Stimulated activated CD4-positive, alpha-beta T cell treated with anti-CD3 and anti-CD28 coated beads, TNF-alpha, amount 100 ng/mL, for 24 hours (primary cell): Measurements from ENCODE around the gene AFDN.

Experiments used
- DNase-seq, 3 experiments: peaks; one replicate each; pipeline ENCODE4 v3.0.0-alpha.2; 2020; ENCODE audit warnings: low read depth in 3 of 3

Gene AFDN

GRCh38 chr6:167980911-167981580 is 154.3 kb downstream of the AFDN start:
- DNase-seq = no peak

DNA sequence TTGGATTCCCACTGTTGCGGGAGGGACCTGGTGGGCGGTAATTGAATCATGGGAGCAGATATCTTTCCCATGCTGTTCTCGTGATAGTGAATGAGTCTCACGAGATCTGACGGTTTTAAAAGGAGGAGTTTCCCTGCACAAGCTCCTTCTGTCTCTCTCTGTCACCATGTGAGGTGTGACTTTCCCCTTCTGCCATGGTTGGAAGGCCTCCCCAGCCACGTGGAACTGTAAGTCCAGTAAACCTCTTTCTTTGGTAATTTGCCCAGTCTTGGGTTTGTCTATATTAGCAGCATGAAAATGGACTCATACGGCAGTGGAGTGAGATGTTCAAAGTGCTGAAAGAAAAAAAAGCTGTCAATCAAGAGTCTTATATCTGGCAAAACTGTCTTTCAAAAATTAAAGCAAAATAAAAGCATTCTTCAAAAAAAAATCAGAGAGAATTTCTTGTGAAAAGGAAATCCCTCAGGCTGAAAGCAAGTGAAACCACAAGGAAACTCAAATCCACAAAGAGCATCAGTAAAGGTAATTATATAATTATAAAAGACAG is 155.3 kb downstream of the AFDN start:
- DNase-seq = no peak

- no peak for DNase-seq
Measured at GRCh38 chr6:167984144-167984719, 157.5 kb downstream of the AFDN start.

DNA sequence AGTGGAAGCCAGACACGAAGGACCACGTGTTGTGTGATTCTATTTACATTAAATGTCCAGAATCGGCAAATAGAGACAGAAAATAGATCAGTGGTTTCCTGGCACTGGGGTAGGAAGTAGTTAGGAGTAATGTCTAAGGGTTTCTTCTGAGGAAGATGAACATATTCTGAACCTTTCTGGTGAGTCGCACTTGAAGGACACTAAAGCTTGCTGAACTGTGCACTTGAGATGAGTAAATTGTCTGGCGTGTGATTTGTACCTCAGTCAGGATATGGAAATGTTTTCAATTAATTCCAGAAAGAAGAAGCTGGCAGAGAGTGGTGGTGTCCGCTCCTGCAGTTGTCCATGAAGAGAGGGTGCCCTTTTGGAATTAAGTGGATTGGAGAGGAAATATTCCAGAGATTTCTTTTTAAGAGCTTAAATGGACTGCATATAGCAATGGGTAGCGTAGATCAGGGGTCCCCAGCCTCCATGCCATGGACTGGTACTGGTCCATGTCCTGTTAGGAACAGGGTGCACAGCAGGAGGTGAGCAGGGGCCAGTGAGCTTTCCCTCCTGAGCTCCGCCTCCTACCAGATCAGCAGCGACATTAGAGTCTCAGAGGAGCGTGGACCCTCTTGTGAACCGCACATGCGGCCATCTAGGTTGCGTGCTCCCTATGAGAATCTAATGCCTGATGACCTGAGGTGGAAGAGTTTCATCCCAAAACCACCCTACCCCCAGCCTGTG is 158.3 kb downstream of the AFDN start:
- DNase-seq = no peak

- no peak for DNase-seq
Measured at GRCh38 chr6:167985911-167986595, 159.3 kb downstream of the AFDN start.

GRCh38 chr6:167987396-167988153 is 160.9 kb downstream of the AFDN start:
- no peak for DNase-seq

GRCh38 chr6:167988154-167988495 is 161.4 kb downstream of the AFDN start:
- DNase-seq = no peak

GRCh38 chr6:167988945-167989841 is 162.5 kb downstream of the AFDN start:
- DNase-seq = no peak

DNA sequence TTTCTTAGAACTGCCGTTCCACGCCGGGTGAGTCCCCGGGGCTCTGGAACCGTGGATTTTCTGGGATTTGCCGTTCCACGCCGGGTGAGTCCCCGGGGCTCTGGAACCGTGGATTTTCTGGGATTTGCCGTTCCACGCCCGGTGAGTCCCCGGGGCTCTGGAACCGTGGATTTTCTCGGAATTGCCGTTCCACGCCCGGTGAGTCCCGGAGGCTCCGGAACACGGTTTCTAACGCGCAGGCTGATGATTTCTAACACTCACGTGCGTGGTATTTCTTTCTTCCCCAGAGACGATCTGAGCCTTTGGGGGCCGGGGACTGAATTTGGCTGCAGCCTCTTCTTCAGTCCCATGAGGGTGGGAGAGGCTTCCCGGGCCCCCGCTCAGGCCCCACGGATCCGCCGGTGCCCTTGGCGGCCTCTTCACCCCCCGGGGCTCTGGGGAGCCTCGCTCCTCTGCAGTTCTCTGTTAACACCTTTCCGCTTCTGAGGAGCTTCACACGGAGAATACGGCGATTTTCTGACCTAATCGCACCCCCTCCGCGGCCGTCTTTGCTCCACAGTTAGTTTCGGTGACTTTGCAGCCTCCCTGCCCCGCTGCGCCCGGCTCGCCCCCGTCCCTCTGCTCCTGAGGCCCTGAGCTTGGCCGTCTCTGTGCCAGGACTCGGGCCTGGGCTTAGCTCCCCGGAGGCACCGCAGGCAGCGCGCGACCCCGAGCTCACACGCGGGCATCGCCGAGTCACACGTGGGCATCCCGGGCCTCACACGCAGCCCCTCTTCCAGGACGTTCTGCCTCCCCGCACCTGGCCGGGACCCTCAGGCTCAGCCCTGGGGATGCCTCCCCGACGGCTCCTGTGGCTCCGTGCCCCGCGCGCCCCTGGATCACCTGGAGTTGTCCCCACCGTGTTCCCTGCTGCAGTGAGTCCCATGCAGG is 163.6 kb downstream of the AFDN start:
- DNase-seq = no peak

DNA sequence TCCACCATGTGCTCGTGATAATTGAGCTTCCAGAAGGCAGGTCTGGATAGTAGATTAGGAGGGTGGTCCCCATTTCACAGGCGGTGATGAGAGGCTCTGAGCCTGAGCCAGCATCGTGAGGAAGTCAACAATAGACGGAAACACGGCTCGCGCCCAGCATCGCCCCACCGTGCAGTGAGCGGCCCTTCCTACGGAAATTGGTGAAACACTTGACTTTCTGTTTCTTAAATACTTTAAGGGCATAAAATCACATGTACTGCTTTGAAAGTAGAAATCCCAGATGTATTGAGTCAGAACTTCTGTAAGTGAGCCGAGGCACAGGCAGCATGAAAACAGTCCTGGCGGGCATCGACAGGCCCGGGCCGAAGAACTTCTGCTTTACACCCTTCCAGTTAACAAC is 166.5 kb downstream of the AFDN start:
- DNase-seq = no peak

GRCh38 chr6:167993831-167994230 is 167.1 kb downstream of the AFDN start:
- DNase-seq = no peak

- DNase-seq = no peak
Measured at GRCh38 chr6:167995302-167995701, 168.6 kb downstream of the AFDN start.

- no peak for DNase-seq
Measured at GRCh38 chr6:167995731-167996151, 169.0 kb downstream of the AFDN start.

DNA sequence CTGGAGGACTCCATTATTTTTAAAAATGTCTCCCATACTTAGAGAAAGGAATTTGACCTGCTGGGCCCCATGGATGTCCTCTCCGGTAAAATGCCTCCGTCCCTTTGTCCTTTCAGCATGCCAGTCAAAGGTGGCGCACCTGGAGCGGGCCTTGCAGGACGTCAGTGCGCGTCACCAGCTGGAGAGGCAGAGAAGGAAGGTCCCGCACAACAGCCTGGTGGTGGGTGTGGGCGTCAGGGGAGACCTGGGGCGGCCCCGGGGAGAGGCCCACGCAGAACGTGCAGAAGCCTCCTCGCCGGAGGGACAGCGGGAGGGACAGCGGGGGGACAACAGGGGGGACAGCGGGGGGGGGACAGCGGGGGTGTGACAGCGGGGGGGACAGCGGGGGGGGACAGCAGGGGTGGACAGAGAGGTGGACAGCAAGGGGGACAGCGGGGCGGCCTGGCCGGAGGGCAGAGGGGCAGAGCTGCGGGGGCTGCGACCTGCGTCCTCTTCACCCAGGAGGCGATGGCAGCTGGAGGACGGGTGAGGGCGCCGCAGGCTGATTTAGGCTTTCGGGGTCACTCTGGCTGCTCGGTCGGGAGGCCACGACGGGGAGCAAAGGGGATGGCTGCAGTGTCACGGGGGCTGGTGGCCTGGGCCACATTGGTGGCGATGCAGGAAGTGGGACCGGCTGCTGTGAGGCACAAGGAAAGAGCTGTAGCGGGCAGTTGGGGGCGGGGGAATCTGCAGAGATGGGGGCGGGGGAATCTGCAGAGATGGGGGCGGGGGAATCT is 169.9 kb downstream of the AFDN start:
- DNase-seq = no peak

GRCh38 chr6:167997642-167998041 is 170.9 kb downstream of the AFDN start, which contains the start of gene KIF25:
KIF25 (plus strand) TSS chr6:167997671; CDS start chr6:168029586, 31,915 bp downstream.
- DNase-seq = no peak

DNA sequence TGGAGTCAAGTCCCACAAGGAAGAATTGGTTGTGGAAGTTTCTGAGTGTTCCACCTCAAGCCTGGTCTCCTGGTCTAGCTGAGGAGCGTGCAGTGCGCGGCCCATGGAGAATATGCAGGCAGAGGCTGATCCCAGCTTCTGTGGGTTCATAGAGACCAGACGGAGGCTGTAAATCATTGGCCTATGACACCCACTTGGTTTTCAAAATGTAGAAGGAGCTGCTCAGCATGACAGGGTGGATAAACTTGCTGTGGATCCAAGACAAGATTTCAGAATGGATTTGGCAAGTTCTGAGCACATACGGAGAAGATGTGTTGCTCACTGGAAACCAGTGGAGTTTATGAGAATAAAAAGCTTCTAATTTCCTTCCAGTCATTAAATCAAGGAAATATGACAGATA is 171.5 kb downstream of the AFDN start:
- DNase-seq = no peak

GRCh38 chr6:168000198-168001028 is 173.7 kb downstream of the AFDN start:
- no peak for DNase-seq

- DNase-seq = no peak
Measured at GRCh38 chr6:168001029-168001332, 174.3 kb downstream of the AFDN start.
